Inflammatory macrophage (primary cell): ENCODE measurements around the gene ENTPD8.
A peak's percentile ranks its signal among the peaks of the same experiment; 100 is the strongest.

ENCODE experiments used
- DNase-seq, 2 donors: peaks; one replicate each; pipeline ENCODE4 v3.0.0-alpha.2; 2020 to 2022
- total RNA-seq, 18 experiments: gene quantifications; one replicate each; lab custom pipeline; 2026; ENCODE audit warnings: mixed read lengths in 6 of 18, inconsistent platforms in 2 of 18; lab: John Stamatoyannopoulos, UW

Gene ENTPD8
- total RNA-seq = 0 to 0.07 (median 0) reads per million in 18 experiments

- DNase-seq = no peak
These were observed at the start of gene ENTPD8 for GRCh38 chr9:137441289-137441934. Gene ENTPD8 (minus strand): TSS chr9:137441357. CDS start chr9:137438285, 3,072 bp downstream.

- no peak for DNase-seq
These were observed 49.5 kb upstream of the ENTPD8 start for GRCh38 chr9:137490532-137491186.

DNA sequence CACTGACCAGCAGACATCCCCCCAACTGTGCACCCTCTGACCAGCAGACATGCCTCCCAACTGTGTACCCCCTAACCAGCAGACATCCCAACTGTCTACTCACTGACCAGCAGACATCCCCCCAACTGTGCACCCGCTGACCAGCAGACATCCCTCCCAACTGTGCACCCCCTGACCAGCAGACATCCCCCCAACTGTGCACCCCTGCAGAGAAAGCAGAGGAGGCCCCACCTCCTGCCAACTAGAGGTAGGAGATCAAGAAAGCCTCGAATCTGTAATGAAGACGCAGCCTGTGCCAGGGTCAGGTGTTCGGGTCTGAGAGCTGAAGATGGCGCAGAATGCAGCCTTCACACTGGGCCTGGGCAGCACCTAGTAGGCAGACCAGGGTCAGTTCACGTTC lies 47.7 kb upstream of the ENTPD8 start:
- DNase-seq = no peak

GRCh38 chr9:137488327-137488653 lies 47.1 kb upstream of the ENTPD8 start:
- DNase-seq = no peak

GRCh38 chr9:137487454-137488326 lies 46.5 kb upstream of the ENTPD8 start:
- DNase-seq = no peak

GRCh38 chr9:137486545-137487453 lies 45.6 kb upstream of the ENTPD8 start:
- no peak for DNase-seq

- no peak for DNase-seq
These were observed 45.0 kb upstream of the ENTPD8 start for GRCh38 chr9:137486141-137486490.

- no peak for DNase-seq
These were observed 44.4 kb upstream of the ENTPD8 start for GRCh38 chr9:137485343-137486140.

DNA sequence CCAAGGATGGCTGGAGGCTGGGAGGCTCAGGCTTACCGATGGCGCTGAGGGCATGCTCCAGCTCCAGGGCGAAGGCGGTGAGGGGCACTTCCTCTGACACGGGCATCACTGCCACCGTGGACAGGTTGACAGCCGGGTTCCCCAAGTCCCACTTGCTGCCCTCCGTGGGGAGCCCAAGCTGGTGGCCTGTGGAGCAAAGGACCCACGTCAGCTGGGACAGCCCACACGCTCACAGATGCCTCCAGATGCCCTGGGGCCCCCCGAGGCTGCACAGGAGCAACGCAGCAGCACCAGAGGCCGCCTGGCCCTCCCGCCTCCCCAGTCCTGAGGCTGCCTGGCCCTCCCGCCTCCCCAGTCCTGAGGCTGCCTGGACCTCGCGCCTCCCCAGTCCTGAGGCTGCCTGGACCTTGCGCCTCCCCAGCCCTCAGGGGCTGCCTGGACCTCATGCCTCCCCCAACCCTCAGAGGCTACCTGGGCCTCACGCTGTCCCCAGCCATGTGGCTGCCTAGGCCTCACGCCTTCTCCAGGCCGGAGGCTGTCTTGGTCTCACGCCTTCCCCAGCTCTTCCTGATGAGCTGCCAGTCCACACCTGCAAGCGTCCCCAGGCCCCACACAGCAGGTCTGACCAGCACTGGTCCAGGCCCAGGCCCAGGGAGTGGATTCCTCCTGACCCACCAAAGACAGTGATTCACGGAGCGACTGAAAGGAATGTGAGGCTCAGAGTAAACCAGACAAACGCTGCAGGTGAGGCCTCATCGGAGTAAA lies 43.6 kb upstream of the ENTPD8 start:
- no peak for DNase-seq

DNA sequence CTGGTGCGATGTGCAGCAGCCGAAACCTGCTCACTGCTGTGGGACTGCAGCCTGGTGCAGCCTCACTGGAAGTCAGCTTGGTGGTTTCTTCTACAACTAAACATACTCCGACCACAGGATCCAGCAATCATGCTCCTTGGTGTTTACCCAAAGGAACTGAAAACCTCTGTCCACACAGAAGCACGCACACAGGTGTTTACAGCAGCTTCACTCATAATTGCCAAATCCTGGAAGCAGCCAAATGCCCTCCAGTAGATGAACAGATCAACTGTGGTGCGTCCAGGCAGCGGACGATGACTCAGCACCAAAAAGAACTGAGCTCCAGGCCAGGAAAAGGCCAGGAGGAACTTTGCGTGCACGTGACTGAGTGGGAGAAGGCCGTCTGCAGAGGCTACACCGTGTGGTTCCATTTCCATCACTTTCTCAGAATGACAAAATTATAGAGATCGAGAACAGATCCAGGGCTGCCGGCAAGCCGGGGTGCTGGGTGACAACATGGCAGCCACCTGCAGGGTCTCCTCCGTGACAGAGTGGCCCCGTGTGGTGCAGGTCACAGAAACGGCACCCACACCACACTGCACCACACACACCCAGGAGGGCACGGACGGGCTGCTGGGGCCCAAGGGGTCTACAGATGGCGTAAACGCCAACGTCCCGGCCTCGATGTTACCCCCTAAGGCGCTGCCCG lies 41.1 kb upstream of the ENTPD8 start:
- DNase-seq = peak; percentile 85 to 95

DNA sequence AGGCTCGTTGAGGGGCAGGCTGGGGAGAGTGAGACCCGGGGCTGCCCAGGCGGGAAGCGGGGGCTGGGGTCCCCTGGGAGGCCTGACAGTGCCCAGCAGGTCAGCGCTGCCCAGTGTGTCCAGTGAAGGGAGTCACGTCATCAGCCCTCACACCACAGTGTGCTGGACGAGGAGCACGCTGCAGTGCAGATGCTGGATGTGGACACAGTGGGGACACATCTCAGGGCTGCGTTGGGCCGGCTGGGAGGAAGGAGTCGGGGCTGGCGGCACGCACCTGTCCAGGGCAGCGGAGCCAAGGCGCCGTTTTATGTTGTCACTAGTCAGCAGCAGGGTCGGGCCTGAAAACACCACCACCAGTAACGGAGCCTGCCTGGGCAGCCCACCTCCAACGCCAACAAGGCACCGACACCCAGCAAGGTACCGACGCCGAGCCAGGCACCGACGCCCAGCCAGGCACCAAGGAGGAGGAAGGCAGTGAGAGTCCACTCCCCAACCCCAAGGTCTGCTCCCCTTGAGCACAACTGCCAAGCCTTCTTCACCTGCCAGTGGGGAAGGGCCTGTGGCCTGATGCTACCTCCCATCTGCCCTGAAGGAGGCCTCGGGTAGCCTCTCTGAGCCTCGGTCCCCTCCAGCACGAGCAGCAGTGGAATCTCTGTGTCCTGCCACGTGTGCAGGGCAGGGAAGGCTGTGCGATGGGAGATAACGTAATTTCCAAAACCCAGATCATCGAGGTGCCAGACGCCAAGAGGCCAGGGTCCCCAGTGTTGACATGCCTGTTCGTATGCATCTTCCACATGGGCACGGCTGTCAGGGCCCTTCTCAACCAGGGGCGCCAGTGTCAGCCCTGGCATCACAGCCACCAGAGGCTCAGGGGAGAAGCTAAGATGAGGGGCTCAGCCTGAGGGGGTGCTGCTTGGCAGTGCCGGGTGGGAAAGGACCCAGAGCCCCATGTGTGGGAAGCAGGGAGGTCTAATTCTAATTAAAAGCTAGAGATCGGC lies 39.8 kb upstream of the ENTPD8 start:
- no peak for DNase-seq

DNA sequence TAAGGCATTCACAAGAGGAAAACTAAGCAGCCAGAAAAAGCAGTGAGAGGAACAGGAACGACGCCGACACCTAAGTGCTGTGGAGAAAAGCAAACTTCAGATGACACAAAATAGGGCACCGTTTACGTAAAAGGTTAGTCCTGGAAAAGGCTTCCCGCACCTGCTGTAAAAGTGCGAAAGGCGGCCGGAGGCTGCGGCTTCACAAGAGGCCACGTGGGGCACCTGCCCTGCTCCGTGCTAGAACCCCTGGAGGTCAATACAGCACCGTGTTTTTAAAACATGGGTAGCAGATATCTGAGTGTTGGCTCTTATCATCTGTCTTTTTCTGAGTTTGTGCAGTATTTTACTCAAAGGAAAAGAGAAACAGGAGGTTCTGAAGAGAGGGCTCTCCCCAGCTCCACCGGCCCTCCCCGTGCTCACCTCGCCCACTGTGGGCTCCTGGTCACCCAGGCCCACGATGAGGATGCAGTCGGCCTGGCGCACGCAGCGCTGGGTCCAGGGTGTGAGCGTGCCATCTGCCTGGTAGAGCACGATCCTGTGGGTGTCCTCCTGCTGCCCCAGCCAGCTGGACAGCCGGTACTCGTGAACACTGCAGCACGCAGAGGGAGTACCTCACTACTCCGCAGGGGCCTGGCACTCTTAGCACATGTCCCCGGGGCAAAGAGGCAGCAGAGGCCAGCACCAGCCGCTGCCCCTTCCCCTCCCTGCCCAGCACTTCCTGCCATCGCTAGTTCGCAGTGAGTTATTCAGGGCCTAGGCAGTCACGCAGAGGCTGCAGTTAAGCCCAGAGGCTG lies 38.9 kb upstream of the ENTPD8 start:
- no peak for DNase-seq

DNA sequence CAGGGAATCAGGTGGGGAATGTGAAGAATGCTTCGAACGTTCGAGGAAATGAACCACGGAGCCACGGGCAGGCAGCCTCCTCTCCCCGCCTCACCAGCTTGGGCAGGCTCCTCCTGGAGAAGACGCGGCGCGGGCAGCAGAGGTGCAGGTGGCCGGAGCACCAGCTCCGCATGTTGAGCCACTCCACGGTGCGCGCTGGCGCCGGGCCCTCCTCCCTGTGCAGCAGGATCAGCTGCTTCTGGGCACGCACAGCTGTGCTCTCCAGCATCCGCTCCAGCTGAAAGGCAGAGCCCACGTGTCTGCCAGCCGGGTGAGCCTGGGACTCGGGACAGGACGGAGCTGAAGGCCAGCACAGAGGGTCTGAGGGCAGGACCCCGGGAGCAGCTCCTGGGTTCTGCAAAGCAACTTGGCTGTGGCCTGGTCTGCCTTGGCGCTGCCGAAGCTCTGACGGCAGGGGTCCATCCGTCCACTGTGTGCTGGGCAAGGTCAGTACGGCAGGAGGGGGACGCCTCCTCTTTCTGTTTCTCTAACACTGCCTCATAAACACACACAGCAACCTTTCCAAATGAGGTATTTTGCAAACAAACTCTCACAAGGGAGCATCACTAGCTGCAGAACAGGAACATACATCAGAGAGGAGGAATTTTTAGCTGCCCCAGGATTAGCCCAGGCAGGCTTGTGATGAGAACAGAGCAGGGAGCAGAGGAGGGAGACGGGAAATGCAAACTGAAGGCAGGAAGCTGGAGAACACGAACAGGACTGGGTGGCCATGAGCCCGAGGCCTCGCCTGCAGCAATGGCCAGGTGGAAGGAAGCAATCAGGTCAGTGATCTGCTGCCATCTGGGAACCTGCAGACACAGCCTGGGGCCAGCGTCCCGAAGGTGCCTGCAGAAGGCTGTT lies 38.1 kb upstream of the ENTPD8 start:
- no peak for DNase-seq

DNA sequence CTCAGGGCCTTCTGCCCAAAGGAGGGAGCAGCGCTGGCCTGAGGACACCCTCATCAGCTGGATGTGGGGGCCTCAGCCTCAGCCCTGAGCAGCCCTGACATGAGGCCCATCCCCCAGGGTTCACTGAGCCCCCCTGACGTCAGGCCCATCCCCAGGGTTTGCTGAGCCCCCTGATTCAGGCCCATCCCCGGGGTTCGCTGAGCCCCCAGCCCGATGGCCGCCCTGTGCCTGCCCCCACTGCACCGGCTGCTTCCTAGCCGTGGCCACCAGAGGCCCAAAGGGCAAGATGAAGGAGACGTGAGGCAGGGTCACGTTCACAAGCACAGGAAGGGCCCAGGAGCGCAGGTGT lies 37.4 kb upstream of the ENTPD8 start:
- DNase-seq = no peak

DNA sequence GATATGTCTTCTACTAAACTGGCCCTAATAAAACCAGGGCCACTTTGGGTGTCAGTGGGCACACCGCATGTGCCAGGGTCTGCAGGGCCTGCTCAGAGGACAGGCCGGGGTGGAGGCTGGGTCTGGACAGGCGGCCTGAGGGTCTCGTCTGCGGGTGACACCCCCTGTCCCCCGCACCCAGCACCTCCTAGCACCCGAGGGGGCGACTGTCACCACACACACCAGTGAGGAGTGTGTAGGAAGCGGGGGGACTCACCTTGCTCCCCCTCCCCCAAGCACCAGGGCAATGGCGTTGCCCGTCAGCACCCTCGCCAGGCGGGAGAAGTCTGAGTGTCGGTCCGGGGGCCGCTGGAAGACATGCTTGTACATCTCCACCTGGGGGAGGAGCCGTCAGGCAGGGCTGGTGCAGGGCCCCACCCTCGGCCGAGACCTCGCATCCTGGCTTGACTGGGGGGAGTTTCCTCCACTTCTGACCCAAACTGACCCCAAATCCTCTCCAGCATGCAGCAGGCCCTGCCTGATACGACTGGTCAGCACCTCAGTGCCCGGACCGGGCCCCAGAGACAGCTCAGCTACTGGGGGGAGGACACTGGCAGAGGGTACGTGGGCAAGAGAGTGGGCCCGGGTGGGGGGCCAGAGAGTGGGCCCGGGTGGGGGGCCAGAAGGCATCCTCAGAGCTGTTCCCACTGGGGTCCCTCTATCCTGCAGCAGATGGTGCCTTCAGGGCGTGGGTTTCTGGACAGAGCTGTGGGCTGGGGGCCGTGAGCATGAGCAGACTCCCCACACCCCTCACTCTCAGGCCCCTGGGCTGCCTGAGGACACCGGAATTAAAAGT lies 36.8 kb upstream of the ENTPD8 start:
- no peak for DNase-seq

DNA sequence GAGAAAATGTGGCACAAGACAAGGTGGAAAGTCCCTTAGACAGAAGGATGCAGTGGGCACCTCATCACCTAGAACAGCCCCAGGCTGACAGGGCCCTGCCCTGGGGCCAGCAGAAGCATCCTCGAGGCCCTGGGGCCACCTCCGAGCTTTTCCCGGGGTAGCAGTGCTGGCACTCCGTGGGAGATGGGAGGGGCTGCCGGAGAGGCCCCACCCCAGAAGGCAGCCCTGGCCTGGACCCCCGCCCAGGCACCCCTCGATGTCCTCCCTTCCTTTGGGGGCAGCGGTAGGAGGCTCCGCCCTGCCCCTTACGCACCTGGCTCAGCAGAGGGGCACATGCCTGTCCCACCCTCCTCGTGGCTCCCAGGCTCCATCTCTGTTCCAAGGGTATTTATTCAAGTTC lies 35.7 kb upstream of the ENTPD8 start:
- no peak for DNase-seq
